Measurements from ENCODE around the gene CHTF18. TPM values are rescaled to one million over a fixed set of nuclear protein-coding genes. Genes with fewer than 3 reads are reported as not detected.
"Not testable (repeated sequence)": the region's sequence is repeated elsewhere in the genome, so short reads cannot be mapped to it uniquely, and the experiment has no call there.

The CHTF18 gene
- total RNA-seq, 1 donor from 2014 or later, result 6.4 TPM

- ATAC-seq, result no peak
- no peak for DNase-seq (ENCODE audit: low spot score)
Observed at GRCh38 chr16:802914-803753, 14.7 kb downstream of the CHTF18 start.

DNA sequence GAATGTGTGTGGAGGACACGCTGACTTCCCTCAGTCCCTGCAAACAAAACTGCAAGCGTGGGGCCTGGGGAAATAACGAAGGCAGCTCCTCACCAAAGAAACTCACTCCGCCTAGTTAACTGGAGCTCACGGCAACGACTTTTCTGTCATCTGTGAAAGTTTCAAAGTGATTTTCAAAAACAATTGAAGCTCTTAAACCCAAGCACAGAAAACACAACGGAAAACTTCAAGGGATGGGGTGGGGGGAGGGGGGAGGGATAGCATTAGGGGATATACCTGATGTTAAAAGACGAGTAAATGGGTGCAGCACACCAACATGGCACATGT, 15.3 kb downstream of the CHTF18 start:
- DNase-seq (ENCODE audit: low spot score) (no peak), ATAC-seq (no peak)

GRCh38 chr16:804193-805048, 16.0 kb downstream of the CHTF18 start:
- DNase-seq (ENCODE audit: low spot score), result no peak
- no peak for ATAC-seq

GRCh38 chr16:805474-805873, 17.1 kb downstream of the CHTF18 start:
- no peak for ATAC-seq
- DNase-seq (ENCODE audit: low spot score), result no peak

DNA sequence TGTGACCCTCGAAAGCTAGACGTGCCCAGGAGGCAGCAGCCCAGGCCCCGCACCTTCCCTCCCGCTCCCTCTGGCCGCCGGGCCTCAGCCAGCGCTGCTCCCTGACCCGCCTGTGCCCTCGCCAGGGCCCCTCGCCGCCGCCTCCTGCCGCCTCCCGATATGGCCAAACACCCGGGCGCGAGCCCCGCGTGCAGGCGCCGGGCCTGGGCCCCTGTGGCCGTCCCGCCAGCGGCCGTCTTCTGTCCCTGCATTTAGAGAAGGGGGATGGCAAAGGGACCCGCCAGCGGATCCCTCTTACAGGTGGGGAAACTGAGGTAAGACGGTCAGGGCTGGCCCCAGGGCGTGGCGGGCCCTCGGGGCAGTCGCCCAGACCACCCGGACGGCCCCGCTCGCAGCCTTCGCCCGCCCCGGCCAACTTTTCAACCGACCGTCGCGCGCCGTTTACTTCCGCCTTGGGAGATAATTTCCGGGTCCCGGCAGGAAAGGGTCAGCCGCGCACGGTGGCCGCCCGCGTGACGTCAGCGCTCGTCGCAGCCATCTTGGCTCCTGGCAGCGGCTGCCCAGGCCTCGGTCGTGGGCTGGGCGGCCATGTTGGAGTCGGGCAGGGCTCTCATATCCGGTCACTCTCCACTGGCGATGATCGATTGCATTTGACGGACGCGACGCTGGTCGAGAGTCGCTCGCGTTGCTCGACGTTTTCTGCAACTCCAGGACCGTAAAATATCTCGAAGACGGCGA, 19.1 kb downstream of the CHTF18 start:
- peak; percentile 98 for ATAC-seq
- peak; percentile 91 for DNase-seq (ENCODE audit: low spot score)

GRCh38 chr16:808085-808386, 19.6 kb downstream of the CHTF18 start:
- DNase-seq (ENCODE audit: low spot score), result no peak
- ATAC-seq, result no peak

- peak; percentile 54 for ATAC-seq
- no peak for DNase-seq (ENCODE audit: low spot score)
Observed at GRCh38 chr16:813204-813915, 24.9 kb downstream of the CHTF18 start.

- ATAC-seq (no peak), DNase-seq (ENCODE audit: low spot score) (no peak)
Observed at GRCh38 chr16:813916-814412, 25.5 kb downstream of the CHTF18 start.

GRCh38 chr16:814974-815373, 26.6 kb downstream of the CHTF18 start:
- no peak for ATAC-seq
- DNase-seq (ENCODE audit: low spot score), result no peak

DNA sequence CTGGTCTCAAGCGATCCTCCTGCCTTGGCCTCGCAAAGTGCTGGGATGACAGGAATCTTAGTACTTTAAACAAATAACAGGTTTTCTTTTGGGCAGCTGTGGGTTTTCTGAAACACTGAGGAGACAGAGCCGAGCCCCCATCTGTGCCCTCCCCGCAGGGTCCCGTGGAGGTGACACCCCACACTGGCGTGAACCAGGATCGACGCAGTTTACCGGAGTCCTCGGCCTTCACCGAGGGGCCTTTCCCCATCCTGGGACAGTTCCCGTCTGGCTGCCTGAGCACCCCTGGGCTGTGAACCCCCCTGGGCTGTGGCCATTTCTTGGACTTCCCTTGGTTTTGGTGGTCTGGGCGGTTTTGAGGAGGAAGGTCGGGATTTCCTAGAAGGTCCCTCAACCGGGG, 27.4 kb downstream of the CHTF18 start:
- ATAC-seq, result no peak
- no peak for DNase-seq (ENCODE audit: low spot score)

GRCh38 chr16:817001-817906, 28.8 kb downstream of the CHTF18 start:
- DNase-seq (ENCODE audit: low spot score), result no peak

GRCh38 chr16:818132-818531, 29.7 kb downstream of the CHTF18 start:
- ATAC-seq (no peak), DNase-seq (ENCODE audit: low spot score) (no peak)

More at GRCh38 chr16:817001-817906, 28.8 kb downstream of the CHTF18 start:
- no peak for ATAC-seq

- ATAC-seq (no peak), DNase-seq (ENCODE audit: low spot score) (no peak)
Observed at GRCh38 chr16:818592-818991, 30.2 kb downstream of the CHTF18 start.

- ATAC-seq (no peak), DNase-seq (ENCODE audit: low spot score) (no peak)
Observed at GRCh38 chr16:819336-820043, 31.1 kb downstream of the CHTF18 start.

GRCh38 chr16:820044-820408, 31.6 kb downstream of the CHTF18 start:
- DNase-seq (ENCODE audit: low spot score); ATAC-seq: not testable (repeated sequence)

- DNase-seq (ENCODE audit: low spot score), result no peak
- no peak for ATAC-seq
Observed at GRCh38 chr16:820748-821147, 32.3 kb downstream of the CHTF18 start.

- no peak for ATAC-seq
- DNase-seq (ENCODE audit: low spot score), result no peak
Observed at GRCh38 chr16:821751-822150, 33.3 kb downstream of the CHTF18 start.

DNA sequence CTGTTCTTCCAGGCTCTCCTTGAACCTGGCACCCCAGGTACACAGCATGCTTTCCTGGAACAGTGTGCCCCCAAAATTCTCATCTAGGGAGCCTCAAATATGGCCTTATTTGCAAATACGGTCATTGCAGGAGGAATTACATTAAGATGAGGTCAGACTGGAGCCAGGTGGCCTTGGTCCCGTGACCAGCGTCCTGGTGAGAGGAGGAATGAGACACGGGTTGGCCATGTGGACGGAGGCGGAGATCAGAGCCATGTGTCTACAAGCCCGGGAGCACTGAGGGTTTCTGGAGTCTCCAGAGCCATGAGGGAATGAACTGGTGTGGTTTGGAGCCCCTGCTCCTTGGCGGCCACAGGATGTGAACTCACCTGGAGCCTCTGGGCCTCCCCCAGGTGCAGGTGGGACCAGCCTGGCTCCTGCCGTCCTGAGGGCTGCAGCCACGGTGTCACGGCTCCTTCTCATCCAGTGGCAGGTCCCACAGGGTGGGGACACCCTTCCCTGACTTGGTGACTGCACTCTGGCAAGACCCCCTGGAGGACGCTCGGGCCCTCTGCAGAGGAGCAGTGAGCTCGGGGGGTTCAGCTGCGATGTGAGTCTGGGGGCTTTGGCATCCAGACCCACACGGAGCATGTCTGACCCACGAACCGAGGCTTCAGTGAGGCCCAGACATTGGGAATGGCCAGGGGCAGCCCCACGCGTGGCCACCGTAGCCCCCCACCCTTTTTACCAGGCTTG, 33.9 kb downstream of the CHTF18 start:
- no peak for ATAC-seq
- no peak for DNase-seq (ENCODE audit: low spot score)

All from left lobe of liver (tissue), 2 donors.